ENCODE data around the gene RSL24D1.

RSL24D1 gene

GRCh38 chr15:55196458-55197361, at the start of gene RSL24D1:
Gene RSL24D1, minus strand, starts transcription at chr15:55196941. Its CDS starts 51 bp downstream, at chr15:55196890.
- H3K4me3 ChIP-seq (ENCODE audit: low read depth, low read length): peak within 1 kb of the TSS; percentile 93
- peak within 1 kb of the TSS; percentile 97 for H3K9ac ChIP-seq (ENCODE audit: low read length)
- H3K4me1 ChIP-seq (ENCODE audit: control insufficient read depth, insufficient read depth, low read length): peaks cover 16% of the 10 kb centered on the region; the same call in 1 of the 2 replicates
- peak within 1 kb of the TSS; percentile 86 for H3K27ac ChIP-seq (ENCODE audit: low read depth, low read length)
- H3K27me3 ChIP-seq (ENCODE audit: control insufficient read depth, insufficient read depth, low read length): no peaks in the 10 kb centered on the region
- peaks cover 4% of the 10 kb centered on the region; the same call in 1 of the 2 replicates for H3K9me3 ChIP-seq (ENCODE audit: control insufficient read depth, insufficient read depth, low read depth, low read length)
- peaks cover 30% of the 10 kb centered on the region for H3K36me3 ChIP-seq (ENCODE audit: control insufficient read depth, insufficient read depth, low read length)

GRCh38 chr15:55245059-55245458, 48.3 kb upstream of the RSL24D1 start:
- Histone ChIP-seq H3K27me3 (ENCODE audit: control insufficient read depth, insufficient read depth, low read length) (no peaks in the 10 kb centered on the region), H3K4me1 (ENCODE audit: control insufficient read depth, insufficient read depth, low read length) (0 out of 2 replicates have a peak, but pooled peaks cover 4% of the 10 kb centered on the region), H3K27ac (ENCODE audit: low read depth, low read length) (no peak overlapping the region)

DNA sequence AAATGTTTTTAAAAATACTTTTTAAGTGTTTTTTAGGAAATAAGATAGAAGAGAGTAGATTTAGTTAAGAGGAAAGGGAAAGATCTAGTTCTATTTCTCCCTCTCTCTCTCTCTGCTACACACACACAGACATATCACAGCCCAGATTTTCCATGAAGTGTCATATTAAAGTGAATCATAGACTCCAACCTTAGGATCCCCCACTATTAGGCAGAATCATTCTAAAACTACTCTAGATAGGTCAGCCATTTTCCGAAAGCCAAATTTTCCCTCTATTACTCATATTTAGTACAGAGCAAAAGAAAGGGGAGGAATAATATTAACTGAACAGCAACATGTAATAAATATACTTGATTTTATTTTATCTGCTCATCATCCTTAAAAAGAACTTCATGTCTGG, 45.1 kb upstream of the RSL24D1 start:
- no peak overlapping the region for H3K9ac ChIP-seq (ENCODE audit: low read length)
- no peaks in the 10 kb centered on the region for H3K9me3 ChIP-seq (ENCODE audit: control insufficient read depth, insufficient read depth, low read depth, low read length)
- no peaks in the 10 kb centered on the region for H3K27me3 ChIP-seq (ENCODE audit: control insufficient read depth, insufficient read depth, low read length)
- no peak overlapping the region for H3K27ac ChIP-seq (ENCODE audit: low read depth, low read length)
- no peaks in the 10 kb centered on the region for H3K4me1 ChIP-seq (ENCODE audit: control insufficient read depth, insufficient read depth, low read length)
- no peak overlapping the region for H3K4me3 ChIP-seq (ENCODE audit: low read depth, low read length)
- H3K36me3 ChIP-seq (ENCODE audit: control insufficient read depth, insufficient read depth, low read length): no peaks in the 10 kb centered on the region

More at GRCh38 chr15:55245059-55245458, 48.3 kb upstream of the RSL24D1 start:
- Histone ChIP-seq H3K36me3 (ENCODE audit: control insufficient read depth, insufficient read depth, low read length) (no peaks in the 10 kb centered on the region), H3K4me3 (ENCODE audit: low read depth, low read length) (no peak overlapping the region), H3K9me3 (ENCODE audit: control insufficient read depth, insufficient read depth, low read depth, low read length) (no peaks in the 10 kb centered on the region), H3K9ac (ENCODE audit: low read length) (no peak overlapping the region)

- H3K27ac ChIP-seq (ENCODE audit: low read depth, low read length): no peak overlapping the region
- no peaks in the 10 kb centered on the region for H3K27me3 ChIP-seq (ENCODE audit: control insufficient read depth, insufficient read depth, low read length)
- H3K36me3 ChIP-seq (ENCODE audit: control insufficient read depth, insufficient read depth, low read length): no peaks in the 10 kb centered on the region
- H3K9me3 ChIP-seq (ENCODE audit: control insufficient read depth, insufficient read depth, low read depth, low read length): no peaks in the 10 kb centered on the region
- H3K9ac ChIP-seq (ENCODE audit: low read length): no peak overlapping the region
- H3K4me1 ChIP-seq (ENCODE audit: control insufficient read depth, insufficient read depth, low read length): no peaks in the 10 kb centered on the region
- H3K4me3 ChIP-seq (ENCODE audit: low read depth, low read length): no peak overlapping the region
Observed at GRCh38 chr15:55241186-55241585, 44.4 kb upstream of the RSL24D1 start.

DNA sequence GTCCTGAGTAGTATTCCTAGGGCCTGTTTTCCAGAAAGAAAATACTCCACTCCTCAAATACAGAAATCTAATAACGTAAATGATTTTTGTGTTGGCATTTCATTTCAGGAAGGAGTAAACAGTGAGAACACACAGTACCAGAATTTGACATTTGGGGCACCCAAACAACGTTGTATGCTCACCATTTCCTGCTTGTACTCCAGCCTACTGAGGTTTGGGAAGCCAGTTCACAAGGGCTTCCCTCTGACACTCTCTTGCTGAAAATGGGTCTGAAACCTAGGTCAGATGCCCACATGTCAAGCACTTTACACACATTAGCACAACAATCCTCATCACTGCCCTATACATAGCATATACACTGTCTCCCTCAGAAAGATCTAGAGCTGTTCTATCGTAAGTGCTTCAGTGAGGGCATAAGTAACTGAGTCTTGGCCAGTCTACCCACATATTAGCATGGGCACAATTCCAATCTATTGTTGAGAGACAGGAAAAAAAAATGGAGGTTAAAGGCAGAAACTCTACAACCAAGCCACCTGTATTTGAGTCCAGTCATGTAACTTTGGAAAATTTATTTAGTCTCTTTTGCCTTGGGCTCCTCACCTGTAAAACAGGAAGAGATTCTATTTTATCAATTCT, 43.5 kb upstream of the RSL24D1 start:
- Histone ChIP-seq H3K36me3 (ENCODE audit: control insufficient read depth, insufficient read depth, low read length) (no peaks in the 10 kb centered on the region), H3K27me3 (ENCODE audit: control insufficient read depth, insufficient read depth, low read length) (no peaks in the 10 kb centered on the region), H3K27ac (ENCODE audit: low read depth, low read length) (no peak overlapping the region), H3K4me1 (ENCODE audit: control insufficient read depth, insufficient read depth, low read length) (no peaks in the 10 kb centered on the region), H3K9me3 (ENCODE audit: control insufficient read depth, insufficient read depth, low read depth, low read length) (no peaks in the 10 kb centered on the region), H3K4me3 (ENCODE audit: low read depth, low read length) (no peak overlapping the region), H3K9ac (ENCODE audit: low read length) (no peak overlapping the region)

DNA sequence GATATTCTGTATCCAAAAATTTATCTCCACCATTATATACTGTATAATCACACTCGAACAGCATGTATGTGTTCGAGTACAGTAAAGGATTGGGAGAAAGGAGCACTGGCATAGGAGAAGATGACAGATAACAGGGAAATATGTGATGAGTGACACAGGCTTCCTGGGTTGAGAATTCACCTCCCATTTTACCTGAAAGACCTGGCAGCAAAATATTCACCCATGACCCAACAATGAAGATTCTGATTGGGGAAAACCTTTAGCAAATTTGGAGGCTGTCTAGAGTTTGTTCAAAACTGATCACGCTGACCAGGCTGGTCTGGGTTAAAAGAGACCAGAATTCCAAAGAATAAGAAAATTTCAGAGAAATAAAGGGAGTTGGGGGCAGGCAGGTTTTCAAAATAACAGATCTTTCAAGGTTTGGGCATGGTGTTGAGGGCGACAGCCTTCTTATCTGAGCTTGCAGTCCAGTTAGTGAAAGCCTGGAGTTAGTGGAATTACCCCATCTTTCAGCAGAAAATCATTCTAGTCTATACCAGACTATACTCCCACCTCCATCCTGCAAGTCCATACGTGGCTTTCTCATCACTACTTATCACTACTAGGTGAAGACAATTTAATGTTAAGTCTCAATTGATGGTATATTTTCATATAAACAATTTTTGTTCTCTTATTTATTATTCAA, 42.8 kb upstream of the RSL24D1 start:
- no peak overlapping the region for H3K27ac ChIP-seq (ENCODE audit: low read depth, low read length)
- no peaks in the 10 kb centered on the region for H3K36me3 ChIP-seq (ENCODE audit: control insufficient read depth, insufficient read depth, low read length)
- no peaks in the 10 kb centered on the region for H3K9me3 ChIP-seq (ENCODE audit: control insufficient read depth, insufficient read depth, low read depth, low read length)
- no peak overlapping the region for H3K9ac ChIP-seq (ENCODE audit: low read length)
- no peaks in the 10 kb centered on the region for H3K27me3 ChIP-seq (ENCODE audit: control insufficient read depth, insufficient read depth, low read length)
- H3K4me1 ChIP-seq (ENCODE audit: control insufficient read depth, insufficient read depth, low read length): no peaks in the 10 kb centered on the region
- H3K4me3 ChIP-seq (ENCODE audit: low read depth, low read length): no peak overlapping the region

DNA sequence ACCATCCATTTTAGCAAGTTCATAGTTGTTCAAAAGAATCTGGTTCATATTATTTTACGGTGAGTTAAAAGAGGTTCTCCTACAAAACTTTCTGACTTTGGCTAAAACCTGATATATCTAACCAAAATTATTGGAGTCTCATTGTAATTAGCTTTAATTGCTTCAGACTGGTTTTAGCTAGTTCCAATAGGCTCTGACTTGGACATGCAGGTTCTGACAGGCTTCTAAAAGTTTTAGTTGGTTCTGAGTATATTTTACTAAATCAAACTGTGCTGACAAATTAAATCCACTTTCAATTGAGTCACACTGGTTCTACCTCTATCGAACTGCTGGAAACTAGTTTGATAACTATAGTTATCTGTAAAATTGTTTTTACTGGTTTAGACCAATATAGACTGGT, 42.1 kb upstream of the RSL24D1 start:
- Histone ChIP-seq H3K9ac (ENCODE audit: low read length) (no peak overlapping the region), H3K36me3 (ENCODE audit: control insufficient read depth, insufficient read depth, low read length) (no peaks in the 10 kb centered on the region), H3K4me3 (ENCODE audit: low read depth, low read length) (no peak overlapping the region), H3K9me3 (ENCODE audit: control insufficient read depth, insufficient read depth, low read depth, low read length) (no peaks in the 10 kb centered on the region), H3K4me1 (ENCODE audit: control insufficient read depth, insufficient read depth, low read length) (no peaks in the 10 kb centered on the region), H3K27me3 (ENCODE audit: control insufficient read depth, insufficient read depth, low read length) (no peaks in the 10 kb centered on the region), H3K27ac (ENCODE audit: low read depth, low read length) (no peak overlapping the region)

DNA sequence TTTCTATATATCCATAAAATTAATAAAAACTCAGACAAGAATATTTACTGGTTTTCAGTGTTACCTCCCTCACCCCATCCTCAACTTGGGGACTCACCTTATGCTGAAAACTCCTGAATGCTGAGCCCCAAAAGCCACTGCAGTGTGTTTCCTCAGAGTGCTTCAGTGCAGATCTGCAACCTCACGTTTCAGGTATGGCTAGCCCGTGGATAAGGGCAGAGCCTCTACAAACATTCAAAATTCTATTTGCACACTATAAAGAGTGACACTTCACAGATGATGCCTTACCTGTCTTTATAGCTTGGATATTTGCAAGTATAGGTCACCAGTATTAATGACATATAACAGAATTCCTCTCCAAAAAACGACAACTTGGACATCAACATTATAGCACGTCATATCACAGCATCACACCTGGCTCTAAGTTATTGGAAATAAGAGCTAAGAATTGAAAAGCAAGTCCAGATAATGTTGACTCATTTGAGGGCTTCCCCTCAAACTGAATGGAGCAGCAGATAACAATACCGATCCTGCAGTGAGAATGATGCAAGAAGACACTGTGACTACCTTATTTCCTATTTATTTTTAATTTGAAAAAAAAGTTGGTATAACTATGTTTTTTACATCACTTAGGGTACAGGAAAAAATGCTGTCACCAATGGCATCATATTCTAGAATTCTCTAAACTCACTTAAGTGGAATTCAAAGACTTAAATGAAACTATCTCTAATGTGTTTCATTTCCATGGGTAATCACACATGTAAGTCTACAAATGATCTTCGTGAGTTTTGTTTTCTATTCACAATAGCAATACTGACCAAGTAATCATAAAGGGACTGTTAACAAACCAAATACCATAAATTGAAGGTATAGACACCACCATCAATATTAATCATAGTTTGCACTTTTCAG, 40.7 kb upstream of the RSL24D1 start:
- no peaks in the 10 kb centered on the region for H3K27me3 ChIP-seq (ENCODE audit: control insufficient read depth, insufficient read depth, low read length)
- no peaks in the 10 kb centered on the region for H3K9me3 ChIP-seq (ENCODE audit: control insufficient read depth, insufficient read depth, low read depth, low read length)
- no peak overlapping the region for H3K27ac ChIP-seq (ENCODE audit: low read depth, low read length)
- no peak overlapping the region for H3K9ac ChIP-seq (ENCODE audit: low read length)
- no peak overlapping the region for H3K4me3 ChIP-seq (ENCODE audit: low read depth, low read length)
- no peaks in the 10 kb centered on the region for H3K36me3 ChIP-seq (ENCODE audit: control insufficient read depth, insufficient read depth, low read length)
- no peaks in the 10 kb centered on the region for H3K4me1 ChIP-seq (ENCODE audit: control insufficient read depth, insufficient read depth, low read length)

- no peaks in the 10 kb centered on the region for H3K9me3 ChIP-seq (ENCODE audit: control insufficient read depth, insufficient read depth, low read depth, low read length)
- no peaks in the 10 kb centered on the region for H3K4me1 ChIP-seq (ENCODE audit: control insufficient read depth, insufficient read depth, low read length)
- no peak overlapping the region for H3K27ac ChIP-seq (ENCODE audit: low read depth, low read length)
- H3K36me3 ChIP-seq (ENCODE audit: control insufficient read depth, insufficient read depth, low read length): no peaks in the 10 kb centered on the region
- no peak overlapping the region for H3K4me3 ChIP-seq (ENCODE audit: low read depth, low read length)
- no peaks in the 10 kb centered on the region for H3K27me3 ChIP-seq (ENCODE audit: control insufficient read depth, insufficient read depth, low read length)
- no peak overlapping the region for H3K9ac ChIP-seq (ENCODE audit: low read length)
Observed at GRCh38 chr15:55235546-55236036, 38.9 kb upstream of the RSL24D1 start.

DNA sequence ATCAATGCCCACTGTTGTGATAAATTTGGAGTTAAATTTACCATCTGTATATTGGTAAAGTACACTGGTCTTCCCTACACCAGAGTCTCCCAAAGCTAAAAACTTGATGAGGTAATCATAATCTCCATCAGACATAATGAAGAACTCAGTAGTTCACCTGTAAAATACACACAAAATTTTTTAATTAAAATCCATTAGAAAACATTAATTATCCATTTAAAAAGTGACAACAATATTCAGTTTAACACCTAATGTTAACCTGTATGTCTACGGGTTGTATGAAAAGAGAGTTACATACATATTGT, 38.0 kb upstream of the RSL24D1 start:
- Histone ChIP-seq H3K4me3 (ENCODE audit: low read depth, low read length) (no peak overlapping the region), H3K27ac (ENCODE audit: low read depth, low read length) (no peak overlapping the region), H3K9ac (ENCODE audit: low read length) (no peak overlapping the region), H3K36me3 (ENCODE audit: control insufficient read depth, insufficient read depth, low read length) (no peaks in the 10 kb centered on the region), H3K27me3 (ENCODE audit: control insufficient read depth, insufficient read depth, low read length) (no peaks in the 10 kb centered on the region), H3K9me3 (ENCODE audit: control insufficient read depth, insufficient read depth, low read depth, low read length) (no peaks in the 10 kb centered on the region), H3K4me1 (ENCODE audit: control insufficient read depth, insufficient read depth, low read length) (0 out of 2 replicates have a peak, but pooled peaks cover 5% of the 10 kb centered on the region)
